ENCODE measurements around the gene RPL9.
"Not testable (repeated sequence)": the region's sequence is repeated elsewhere in the genome, so short reads cannot be mapped to it uniquely, and the experiment has no call there.

RPL9 gene

DNA sequence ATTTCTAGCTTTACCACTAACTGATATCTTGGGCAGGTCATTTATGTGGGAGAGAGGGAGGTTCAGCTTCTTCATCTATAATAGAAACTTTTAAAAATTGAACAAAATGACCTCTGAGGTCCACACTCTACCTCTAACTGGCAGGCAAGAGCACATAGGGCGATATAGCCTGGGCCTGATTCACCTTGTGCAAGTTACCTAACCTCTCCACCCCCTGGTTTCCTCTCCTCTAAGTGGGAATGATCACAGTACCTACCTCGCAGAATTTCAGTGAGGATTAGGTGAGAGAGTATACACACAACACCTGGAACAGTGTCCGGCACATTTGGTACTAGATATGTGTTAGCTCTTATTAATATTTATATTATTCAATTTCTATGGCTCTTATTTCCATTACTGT is 36.5 kb downstream of the RPL9 start:
- DNase-seq: no peak

GRCh38 chr4:39415678-39416283 is 42.9 kb downstream of the RPL9 start:
- DNase-seq: no peak

GRCh38 chr4:39411561-39411960 is 47.2 kb downstream of the RPL9 start:
- not testable (repeated sequence) for DNase-seq

GRCh38 chr4:39410415-39410814 is 48.3 kb downstream of the RPL9 start:
- no peak for DNase-seq

GRCh38 chr4:39407584-39407885 is 51.2 kb downstream of the RPL9 start:
- no peak for DNase-seq

DNA sequence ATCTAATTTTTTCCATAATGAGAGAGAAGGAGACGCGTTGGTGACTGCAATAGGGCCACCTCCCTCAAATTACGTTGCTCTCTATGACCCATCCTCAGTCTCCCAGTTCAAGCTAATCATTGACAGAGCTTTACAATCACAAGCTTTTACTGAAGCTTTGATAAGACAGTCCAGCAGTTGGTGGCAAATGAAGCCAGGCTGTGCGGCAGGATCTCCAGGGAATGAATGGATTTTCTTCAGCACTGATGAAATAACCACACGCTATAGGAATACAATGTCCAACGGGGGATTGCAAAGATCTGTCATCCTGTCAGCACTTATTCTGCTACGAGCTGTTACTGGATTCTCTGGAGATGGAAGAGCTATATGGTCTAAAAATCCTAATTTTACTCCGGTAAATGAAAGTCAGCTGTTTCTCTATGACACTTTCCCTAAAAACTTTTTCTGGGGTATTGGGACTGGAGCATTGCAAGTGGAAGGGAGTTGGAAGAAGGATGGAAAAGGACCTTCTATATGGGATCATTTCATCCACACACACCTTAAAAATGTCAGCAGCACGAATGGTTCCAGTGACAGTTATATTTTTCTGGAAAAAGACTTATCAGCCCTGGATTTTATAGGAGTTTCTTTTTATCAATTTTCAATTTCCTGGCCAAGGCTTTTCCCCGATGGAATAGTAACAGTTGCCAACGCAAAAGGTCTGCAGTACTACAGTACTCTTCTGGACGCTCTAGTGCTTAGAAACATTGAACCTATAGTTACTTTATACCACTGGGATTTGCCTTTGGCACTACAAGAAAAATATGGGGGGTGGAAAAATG is 51.7 kb downstream of the RPL9 start, which contains the start of gene KLB:
Gene KLB (plus strand): TSS at position 168 of the 821 bp plus-strand sequence. CDS start 20 bp downstream, at position 188.
- DNase-seq: no peak

Data from activated CD4-positive, CD25-positive, alpha-beta regulatory T cell treated with anti-CD3 and anti-CD28 coated beads, Interleukin-2, amount 50 U/mL, for 72 hours (primary cell).